ELF-1 (cell line): ENCODE measurements around the gene MYD88.
"Not testable (repeated sequence)": the region's sequence is repeated elsewhere in the genome, so short reads cannot be mapped to it uniquely, and the experiment has no call there.

ENCODE experiments used
- DNase-seq: peaks from one replicate; pipeline ENCODE4 v3.0.0-alpha.2; 2016; ENCODE audit warnings: low read depth, low spot score

The MYD88 gene

DNA sequence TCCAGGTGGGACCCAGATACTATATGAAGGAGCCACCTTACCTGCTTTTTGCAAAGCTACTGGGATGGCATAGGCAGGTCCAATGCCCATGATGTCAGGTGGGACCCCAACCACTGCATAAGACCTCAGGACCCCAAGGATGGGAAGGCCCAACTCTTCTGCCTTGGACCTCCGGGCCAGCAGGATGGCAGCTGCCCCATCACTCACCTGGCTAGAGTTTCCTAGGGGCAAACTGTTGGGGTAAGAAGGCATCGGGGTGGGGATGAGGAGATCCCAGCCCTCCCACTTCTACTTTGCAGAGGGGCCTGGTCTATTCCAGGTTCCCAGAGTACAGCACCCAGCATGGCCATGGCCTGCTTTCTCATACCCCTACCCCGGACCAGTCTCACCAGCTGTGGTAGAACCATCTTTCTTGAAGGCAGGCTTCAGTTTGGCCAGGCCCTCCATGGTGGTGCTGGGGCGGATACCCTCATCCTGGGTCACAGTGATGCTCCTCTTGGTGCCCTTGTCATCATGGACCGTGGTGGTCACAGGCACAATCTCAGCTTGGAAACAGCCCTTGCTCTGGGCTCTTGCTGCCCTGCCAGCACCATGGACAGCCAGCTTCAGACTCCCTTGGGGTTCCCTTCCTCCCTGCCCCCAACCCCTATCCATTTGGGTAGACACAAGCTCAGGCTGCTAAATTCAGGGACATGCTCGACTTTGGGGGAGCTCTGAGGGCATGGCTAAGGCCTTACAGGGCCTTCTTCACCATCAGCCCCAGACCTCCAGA is 12.2 kb upstream of the MYD88 start:
- DNase-seq = no peak

- no peak for DNase-seq
Observed at GRCh38 chr3:38127611-38128302, 10.7 kb upstream of the MYD88 start.

- DNase-seq = no peak
Observed at GRCh38 chr3:38128303-38128655, 10.2 kb upstream of the MYD88 start.

GRCh38 chr3:38129058-38129457 is 9.4 kb upstream of the MYD88 start:
- no peak for DNase-seq

DNA sequence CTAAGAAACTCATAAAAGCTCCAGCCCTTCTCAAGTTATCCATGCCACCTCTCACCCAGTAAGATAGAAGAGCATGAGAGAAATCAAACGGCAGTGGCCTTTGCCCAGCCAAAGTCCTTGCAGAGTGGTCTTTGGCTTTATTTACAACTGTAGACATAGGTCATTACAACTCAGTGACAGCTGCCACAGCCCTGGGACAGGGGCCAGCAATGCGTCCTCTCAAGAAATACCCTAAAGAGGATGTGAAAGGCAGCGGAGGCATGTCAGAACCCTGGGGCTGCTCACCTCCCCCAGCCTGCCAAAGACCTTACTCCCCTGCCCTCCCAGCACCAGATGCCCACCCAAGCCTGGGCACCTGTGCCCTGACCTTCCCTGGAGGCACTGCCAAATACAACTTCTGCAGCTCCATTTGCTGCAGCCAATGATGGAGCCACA is 7.8 kb upstream of the MYD88 start:
- DNase-seq = no peak

GRCh38 chr3:38131621-38132369 is 6.7 kb upstream of the MYD88 start:
- peak; percentile 74 for DNase-seq

GRCh38 chr3:38133209-38133556 is 5.3 kb upstream of the MYD88 start:
- DNase-seq = no peak

- no peak for DNase-seq
Observed at GRCh38 chr3:38133557-38134405, 4.7 kb upstream of the MYD88 start.

- not testable (repeated sequence) for DNase-seq
Observed at GRCh38 chr3:38134517-38135143, 3.8 kb upstream of the MYD88 start.

GRCh38 chr3:38135621-38136277 is 2.7 kb upstream of the MYD88 start:
- DNase-seq = not testable (repeated sequence)

DNA sequence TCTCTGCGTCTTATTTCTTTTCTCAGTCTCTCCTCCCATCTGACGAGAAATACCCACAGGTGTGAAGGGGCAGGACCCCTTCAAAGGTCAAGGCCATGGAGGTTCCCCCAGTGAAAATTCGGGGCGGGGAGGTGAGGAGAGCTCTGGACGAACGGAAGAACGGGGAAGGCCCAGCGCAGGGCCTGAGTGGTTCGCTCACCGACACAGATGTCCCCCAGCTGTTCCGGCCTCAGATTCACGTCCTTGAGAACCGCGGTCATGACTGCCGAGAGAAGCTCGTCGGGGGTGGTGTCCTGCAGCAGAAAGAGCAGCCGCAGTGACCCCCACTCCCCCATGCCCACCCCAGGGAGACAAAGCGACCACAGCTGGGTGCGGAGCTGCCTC is 2.1 kb upstream of the MYD88 start:
- DNase-seq = no peak

GRCh38 chr3:38136777-38137614 is 1.5 kb upstream of the MYD88 start, which contains the start of gene ACAA1:
TSS of gene ACAA1 (minus strand) at chr3:38137127. CDS start at chr3:38137035, 92 bp downstream.
- peak; percentile 100 for DNase-seq

DNA sequence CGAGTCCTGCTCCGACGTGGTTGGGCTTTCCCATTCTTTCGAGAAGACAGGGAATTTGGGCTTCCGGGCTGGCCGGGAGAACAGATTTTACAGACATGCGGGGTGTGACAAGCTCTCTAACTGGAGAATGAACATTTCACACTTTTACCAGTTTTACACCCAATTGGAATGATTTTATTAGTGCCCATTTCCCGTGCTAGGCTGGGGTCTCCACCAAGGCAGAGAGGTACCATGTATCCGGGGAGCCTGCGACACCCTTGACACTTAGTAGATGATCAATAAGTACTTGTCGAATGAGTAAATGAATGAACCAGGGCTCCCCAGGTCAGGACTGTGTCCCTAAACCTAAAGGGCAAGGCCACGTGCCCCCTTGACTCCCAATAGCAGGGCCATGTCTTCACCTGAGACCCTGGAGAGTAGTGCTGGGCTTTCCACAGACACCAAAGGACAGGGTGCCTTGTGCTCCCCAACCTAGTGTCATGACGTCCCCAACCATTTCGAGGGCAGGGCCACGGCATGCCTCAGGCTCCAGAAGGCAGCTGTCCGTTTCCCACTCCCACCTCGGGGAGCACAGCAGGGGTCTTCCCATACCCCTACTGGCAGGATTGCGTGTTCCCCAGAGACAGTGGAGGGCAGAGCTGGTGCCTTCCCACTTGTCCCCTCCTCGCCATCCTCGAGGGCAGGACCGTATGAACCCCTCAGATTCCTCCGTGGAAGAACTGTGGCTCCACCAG is 679 bp upstream of the MYD88 start:
- peak; percentile 55 for DNase-seq

DNA sequence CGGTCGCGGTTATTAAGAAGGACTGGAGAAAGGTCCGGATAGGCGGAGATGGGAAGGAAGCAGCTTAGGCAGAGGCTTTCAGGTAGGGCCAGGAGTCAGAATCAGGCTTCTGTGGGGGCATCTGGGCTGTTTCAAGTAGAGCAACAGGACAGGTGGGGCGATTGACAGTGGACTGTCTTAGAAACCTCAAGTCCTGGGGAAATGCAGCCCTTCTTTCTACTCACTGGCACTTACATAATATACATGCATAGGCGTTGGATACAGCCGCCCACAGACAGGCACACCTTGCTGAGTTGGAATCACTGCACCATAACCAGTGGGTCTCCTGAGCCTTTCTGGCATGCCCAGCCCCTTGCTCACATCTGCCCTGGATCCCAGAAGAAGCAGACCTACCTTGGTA is 730 bp downstream of the MYD88 start:
- DNase-seq = no peak

GRCh38 chr3:38139652-38140051 is 1.2 kb downstream of the MYD88 start:
- DNase-seq = no peak

DNA sequence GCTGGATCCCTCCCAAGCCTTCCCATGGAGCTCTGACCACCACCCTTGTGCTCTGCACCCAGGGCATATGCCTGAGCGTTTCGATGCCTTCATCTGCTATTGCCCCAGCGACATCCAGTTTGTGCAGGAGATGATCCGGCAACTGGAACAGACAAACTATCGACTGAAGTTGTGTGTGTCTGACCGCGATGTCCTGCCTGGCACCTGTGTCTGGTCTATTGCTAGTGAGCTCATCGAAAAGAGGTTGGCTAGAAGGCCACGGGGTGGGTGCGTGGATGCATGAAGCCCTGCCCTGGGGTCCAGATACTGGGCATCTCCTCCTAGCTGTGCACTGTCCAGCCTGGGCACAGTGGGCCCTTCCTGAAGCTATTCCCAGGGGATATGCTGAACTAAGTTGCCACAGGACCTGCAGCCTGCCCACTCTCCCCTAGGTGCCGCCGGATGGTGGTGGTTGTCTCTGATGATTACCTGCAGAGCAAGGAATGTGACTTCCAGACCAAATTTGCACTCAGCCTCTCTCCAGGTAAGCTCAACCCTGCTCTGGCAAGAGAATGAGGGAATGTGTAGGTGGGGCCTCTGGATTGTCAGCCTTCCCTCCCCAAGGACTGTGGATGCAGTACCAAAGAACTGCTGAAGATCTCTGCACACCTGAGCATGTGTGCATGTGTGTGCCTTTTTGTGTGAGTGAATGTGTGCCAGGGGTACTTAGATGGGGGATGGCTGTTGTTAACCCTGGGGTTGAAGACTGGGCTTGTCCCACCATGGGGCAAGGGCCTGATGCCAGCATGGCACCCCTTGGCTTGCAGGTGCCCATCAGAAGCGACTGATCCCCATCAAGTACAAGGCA is 2.1 kb downstream of the MYD88 start:
- DNase-seq = no peak

DNA sequence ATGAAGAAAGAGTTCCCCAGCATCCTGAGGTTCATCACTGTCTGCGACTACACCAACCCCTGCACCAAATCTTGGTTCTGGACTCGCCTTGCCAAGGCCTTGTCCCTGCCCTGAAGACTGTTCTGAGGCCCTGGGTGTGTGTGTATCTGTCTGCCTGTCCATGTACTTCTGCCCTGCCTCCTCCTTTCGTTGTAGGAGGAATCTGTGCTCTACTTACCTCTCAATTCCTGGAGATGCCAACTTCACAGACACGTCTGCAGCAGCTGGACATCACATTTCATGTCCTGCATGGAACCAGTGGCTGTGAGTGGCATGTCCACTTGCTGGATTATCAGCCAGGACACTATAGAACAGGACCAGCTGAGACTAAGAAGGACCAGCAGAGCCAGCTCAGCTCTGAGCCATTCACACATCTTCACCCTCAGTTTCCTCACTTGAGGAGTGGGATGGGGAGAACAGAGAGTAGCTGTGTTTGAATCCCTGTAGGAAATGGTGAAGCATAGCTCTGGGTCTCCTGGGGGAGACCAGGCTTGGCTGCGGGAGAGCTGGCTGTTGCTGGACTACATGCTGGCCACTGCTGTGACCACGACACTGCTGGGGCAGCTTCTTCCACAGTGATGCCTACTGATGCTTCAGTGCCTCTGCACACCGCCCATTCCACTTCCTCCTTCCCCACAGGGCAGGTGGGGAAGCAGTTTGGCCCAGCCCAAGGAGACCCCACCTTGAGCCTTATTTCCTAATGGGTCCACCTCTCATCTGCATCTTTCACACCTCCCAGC is 2.9 kb downstream of the MYD88 start:
- DNase-seq = no peak
